HG03575 (cell line): ENCODE measurements around the gene FBLN2.

Experiments used
- ATAC-seq: cut with Tn5 transposase; IDR thresholded peaks from one replicate; pipeline ENCODE4 v1.9.1; 2021; ENCODE audit not compliant: unreplicated experiment, insufficient number of reproducible peaks, low FRiP score; ENCODE audit errors: extremely low read depth

FBLN2 gene

DNA sequence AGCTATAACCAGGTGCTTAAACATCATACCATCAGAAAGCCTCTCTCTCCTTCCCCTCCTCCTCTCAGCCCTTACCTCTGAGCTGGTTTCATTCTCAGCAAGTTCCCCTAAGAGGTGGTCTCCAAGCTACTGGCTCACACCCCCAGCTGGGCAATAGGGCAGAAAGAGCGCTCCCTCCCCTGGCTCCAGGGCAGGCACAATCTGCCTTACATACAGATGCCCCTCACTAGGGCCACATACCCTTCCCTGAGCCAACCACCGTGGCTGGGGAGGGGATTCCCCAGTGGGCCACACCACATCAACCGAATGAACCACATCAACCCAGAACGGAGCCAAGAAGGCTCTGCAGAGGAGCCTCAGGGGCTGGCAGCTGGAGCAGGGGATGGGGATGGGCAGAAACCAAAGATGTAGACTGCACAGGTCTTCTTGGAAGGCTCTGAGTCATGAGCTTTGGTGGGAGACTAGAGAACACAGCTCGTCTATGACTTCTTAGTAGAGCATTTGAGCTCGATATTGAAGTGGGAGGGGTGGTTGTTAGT lies 4.6 kb upstream of the FBLN2 start:
- no peak for ATAC-seq

DNA sequence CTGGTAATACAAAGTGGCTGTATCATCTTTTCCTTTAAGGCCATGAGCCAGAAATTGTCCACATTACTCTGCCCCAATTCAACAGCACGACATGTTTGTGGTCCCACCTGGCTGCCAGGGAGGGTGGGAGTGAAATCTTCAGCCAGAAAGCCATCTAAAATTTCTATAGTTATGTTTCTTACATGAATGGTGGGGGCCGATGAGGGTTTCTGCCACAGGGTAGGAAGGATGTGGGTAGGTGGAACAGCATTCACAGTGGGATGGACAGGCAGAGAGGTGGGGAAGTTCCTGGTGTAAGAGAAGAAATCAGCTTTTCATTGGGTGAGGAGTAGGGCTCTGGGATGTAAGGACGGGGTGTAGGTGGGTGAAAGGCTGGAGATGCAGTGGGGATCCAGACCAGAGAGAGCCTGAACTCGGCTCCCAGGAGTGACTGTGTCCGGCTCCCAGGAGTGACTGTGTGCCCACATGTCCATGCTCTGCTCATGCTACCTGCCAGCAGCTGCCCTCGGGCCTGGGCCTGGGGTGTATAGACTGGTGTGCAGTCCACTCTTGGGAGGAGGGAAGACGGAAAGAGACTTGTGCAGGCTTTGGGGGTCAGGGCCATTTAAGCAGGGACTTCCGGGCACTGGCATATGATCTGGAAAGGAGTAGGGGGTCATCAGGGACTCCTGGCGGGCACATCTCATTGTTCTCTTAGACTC lies 3.8 kb upstream of the FBLN2 start:
- ATAC-seq = no peak

DNA sequence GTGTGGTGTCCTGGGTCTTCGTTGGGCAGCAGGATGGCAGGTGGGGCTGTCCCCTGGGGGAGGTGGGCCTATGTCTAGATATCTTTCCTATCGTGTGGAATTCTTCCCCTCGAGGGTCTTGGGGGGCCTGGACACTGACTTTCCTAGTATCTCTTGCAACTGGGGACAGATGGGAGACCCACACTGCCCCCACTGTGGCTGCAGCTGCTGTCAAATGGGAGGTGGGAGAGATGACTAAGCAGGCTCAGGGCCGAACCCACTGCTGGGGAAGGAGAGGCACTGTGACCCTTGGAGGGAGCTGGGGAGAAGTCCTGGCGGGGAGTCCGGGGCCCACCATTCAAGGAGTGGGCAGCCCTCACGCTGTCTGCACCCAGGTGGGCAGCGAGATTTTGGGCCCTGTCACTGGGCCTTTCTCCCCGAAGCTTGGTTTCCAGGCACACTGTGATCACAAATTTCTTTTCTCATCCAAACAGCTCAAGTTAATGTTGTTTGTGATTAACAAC lies 2.9 kb upstream of the FBLN2 start:
- no peak for ATAC-seq

DNA sequence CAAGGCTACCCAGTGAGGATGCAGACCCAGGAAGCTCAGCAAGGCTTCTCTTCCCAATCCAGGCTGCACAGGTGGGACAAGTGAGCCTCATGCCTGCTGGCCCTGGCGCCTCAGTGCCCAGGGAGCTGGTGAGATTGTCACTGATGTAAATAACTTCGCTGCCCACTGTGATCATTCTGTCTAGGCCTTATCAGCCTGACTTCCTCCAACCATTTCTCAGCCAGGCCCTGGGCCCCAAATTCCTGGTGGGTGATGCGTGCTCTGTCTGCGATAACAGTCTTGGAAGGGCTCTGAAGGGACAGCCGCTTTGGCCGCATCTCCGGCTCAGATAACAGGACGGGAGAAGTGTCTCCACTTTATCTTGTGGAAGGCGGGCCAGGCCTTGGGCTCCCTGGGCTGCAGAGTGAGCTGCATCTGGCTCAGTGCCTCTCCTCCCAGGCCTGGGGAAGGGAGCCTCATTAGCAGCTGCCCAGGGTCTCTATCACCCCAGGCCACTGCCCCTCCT lies 2.2 kb upstream of the FBLN2 start:
- no peak for ATAC-seq

DNA sequence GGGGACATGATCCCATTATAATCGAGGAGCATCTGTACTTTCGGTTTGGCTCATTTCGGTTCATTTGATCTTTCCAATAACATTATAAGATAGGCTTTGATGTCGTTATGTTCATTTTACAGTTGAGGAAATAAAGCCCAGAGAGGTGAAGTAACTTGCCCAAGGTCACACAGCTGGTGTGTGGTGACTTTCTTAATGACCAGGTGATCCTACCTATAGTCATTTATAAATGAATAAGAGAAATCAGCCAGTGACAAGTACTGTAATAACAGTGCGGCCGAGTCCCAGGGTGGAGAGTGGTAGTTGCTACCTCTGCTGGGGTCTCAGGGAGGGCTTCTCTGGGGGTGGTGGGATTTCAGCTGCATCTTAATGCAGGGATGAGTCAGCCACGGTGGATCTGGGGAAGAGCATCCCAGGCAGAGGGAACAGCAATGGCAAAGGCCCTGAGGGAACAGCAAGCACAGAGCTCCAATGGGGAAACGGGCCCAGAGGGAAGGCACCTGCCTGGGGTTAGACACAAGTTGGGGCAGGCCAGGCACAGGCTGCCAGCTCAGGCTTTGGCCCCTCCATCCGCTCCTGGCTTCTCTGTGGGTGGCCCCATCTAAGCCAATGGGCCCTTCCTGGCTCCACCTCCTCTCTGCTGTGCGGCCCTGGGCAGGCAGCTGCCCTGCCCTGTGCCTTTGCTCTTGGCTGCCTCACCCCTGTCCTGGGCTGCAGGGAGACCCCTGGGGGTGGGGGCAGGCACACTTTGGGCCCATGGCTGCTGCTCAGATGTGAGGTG lies 1.1 kb upstream of the FBLN2 start:
- no peak for ATAC-seq

DNA sequence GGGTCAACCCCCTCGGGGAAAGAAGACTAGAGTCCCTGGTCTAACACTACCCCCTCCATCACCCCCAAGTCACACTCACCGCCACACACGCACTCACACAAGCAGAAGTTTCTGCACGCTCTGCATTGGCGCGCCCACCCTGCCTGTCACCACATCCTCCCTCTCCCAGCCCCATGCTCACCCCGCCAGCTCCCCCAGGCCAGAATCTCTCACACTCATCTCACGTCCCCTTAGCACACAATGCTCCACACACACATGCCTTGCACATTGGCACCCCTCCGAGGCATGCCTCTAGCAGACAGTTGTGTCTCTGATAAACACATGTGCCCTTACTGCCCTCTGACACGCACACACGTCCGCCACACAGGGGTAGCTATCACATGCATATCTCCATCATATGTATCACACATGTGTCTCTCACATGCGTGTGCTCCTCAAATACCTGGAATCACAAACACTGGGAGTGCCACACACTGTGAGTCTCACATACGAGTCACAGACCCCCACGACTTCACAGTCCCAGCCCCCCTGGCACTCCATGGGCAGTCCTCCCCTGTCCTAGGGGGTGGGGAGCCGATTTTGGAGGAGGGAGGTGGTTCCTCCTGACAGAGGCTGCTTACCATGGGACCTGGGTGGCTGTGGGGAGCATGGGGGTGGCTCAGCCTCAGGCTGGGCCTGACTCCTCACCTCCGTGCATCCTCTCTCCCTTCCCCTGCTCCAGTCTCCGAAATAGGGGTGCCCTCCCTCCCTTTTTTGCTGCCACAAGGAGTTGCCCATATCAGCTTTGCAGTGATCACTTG lies 898 bp downstream of the FBLN2 start:
- ATAC-seq = no peak

DNA sequence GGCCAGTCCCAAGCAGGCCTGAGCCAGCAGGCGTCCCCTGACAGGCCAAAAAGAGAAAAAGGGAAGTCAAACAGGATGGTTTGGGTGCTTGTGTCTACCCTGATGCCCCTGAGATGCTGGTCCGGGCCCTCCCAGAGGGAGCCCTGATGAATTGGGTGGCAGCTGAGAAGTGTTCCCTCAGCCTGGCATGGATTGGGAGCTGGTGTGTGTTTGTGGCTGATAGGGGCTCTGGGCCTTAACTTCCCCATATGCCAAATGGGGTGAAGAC lies 1.4 kb downstream of the FBLN2 start:
- no peak for ATAC-seq

DNA sequence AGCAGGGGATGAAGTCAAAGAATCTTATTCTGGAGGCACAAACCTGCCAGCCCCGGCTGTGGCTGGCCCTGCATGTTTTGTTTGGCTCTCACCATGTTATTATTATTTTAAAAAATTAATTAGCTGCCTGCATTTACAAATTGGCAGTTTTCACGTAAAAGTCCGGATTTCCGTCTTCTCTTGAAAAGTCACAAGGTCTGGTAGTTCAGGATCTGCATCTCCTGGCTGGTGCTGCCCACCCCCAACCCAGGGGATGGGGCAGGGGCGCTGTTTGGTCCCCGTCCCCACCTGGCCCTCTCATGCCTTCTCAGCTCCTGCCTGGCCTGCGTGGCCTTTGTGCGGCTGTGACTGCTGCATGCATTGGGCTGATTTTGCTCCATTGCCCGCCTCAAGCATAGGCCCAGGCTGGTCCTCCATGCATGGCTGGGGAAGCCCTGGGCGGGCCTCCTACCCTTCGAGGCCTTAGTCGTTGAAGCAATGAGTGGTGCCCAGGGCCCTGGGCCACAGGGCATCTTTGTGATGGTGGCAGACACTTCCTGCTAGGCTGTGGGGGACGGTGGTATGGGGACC lies 2.0 kb downstream of the FBLN2 start:
- no peak for ATAC-seq

DNA sequence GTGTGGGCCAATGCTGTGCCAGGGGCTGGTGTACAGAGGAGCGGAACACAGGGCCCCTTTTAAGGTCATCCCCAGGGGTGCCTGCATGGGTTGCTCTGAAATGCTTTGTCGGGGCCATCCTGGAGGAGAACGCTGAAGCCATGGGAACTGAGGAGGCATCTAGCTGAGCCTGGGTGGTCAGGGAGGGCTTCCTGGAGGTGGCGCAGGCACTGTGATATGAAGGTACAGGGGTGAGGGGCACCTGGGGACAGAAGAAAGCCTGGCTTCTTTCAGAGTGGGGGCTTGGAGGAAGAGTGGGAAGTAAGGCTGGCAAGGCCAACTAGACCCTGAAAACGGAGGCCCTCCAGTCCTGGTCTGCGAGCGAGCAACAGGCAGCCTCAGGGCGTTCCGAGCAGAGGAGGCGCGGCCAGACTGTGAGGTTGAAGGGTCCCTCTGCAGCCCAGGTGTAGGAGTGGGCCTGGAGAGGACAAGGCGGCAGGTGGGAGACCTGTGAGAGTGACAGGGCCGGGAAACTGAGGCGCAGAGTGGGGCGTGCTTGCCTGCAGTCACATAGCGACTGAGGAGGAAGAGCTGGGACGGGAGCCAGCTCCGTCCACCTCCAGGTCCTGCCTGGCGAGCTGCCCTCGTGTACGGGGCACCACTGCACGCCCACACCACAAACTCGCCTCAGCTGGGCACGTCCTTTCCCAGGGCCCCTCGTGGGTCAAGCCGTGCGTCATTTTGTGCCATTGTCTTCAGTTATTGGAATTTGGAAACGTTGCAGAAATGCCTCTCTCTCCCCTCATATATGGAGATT lies 4.1 kb downstream of the FBLN2 start:
- ATAC-seq = no peak

DNA sequence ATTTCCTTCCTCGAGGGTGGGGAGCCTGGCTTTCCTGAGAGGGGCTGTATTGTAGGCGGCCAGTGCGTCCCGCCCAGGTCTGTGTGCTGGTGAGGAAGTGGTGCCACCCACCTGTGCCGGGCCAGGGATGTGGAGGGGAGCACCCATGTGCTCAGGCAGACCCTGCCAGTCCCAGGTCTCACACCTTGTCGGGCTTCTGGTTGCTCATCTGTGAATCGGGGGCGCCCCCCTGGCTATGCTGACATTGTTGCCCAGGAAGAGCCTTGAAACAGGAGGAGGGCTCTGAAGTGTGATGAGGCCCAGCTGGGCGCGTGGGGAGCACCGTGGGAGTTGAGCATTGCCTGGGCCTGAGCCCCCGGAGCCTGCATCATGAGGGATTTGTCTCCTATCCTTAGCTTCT lies 4.8 kb downstream of the FBLN2 start:
- ATAC-seq = no peak

DNA sequence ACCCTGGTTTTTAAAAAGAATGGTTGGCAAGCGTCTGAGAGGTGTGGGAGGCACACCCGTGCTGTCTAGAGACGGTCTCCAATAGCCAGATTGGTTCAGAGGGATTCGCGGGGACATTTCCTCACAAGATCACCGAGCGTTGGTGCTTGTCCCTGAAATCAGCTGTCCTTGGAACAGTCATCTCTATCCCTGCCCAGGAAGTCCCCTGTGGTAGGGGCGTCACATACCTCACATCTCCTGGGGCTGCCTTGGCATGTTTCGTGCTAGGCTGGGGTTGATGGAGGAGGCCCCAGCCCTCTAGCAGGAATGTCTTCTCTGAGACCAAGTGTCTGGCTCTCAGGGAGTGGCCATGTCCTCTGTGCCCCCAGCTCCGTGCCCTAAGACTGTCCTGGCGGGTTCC lies 6.8 kb downstream of the FBLN2 start:
- no peak for ATAC-seq

DNA sequence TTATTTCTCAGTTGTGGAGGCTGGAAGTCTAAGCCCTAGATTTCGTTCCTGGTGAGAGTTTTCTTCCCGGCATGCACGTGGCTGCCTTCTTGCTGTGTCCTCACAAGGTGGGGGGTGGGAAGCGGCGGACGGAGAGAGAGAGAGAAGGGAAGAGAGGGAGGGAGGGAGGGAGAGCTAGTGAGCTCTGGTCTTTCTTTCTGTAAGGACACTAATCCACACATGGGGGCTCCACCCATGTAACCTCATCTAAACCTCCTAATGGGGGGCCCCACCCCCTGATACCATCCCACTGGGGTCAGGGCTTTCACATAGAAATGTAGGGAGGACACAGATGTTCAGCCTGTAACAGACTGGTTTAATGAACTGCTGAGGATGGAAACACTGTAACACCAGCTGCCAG lies 7.3 kb downstream of the FBLN2 start:
- ATAC-seq = no peak

DNA sequence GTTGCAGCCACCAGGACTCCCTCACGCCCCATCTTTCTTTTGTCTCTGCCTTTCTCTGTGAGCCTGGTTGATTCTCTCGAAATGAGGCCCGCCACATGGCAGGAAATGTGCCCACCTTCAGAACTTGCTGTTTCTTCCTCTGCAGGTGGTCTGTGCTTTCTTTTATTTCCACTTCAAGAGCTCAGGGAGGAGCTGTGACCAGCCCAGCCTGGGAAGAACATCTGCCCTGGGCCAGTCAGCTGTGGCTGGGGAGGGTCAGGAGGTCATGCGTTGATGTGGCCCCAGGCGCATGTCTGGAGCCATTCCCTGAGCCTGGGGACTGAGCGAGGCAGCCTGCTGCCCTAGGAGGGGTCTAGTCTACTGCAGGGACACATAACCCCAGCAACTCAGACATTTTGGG lies 8.0 kb downstream of the FBLN2 start:
- ATAC-seq = no peak

DNA sequence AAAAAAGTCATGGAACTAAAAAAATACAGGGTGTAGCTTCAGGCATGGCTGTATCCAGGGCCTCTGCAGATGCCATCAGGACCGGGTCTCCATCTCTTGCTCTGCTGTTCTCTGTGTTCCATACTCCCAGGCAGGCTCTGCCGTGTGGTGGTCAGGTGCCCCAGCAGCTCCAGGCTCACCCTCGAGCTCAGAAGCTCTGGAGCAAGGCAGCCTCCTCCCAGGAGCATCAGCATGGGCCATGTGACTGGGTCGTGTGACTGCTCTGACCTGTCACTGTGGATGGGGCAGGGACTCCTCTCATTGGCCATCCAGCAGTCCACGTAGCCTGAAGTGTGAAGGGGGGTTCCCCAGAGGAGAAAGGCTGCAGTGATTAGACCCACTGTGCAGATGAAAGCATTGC lies 8.5 kb downstream of the FBLN2 start:
- ATAC-seq = no peak

DNA sequence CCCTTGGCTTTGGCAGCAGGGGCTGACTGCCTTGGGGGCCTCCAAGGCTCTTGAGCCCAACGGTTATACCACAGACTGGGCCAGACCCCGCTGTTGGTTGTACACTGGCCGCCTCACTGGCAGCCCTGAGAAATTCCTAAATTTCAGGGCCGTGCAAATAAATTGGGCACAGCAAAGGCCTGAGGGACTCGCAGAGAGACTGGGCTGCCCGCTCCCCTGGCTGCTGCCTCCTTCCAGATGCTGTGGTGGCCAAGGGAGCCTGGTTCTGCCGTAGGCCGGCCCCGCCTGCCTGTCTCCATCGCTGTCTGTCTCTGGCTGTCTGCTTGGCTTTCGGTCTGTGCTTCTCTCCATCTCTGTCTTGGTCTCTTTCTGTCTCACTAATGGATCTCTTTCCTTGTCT lies 9.0 kb downstream of the FBLN2 start:
- ATAC-seq = no peak

DNA sequence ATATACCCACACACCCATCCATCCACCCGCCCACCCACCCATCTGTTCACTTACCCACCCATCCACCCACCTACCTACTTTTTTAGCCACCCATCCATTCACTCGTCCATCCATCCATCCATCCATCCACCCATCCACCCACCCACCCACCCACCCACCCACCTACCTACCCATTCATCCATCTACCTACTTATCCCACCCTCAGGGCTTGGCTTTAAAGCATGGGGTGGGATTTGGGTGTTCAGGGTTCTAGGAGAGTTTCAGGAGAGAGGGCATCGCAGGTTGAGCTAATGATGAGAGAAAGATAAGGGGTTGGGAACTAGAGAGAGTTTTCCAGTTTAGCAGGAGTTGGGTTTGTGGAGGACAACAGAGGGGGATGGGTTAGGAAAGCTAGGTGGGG lies 9.7 kb downstream of the FBLN2 start:
- no peak for ATAC-seq

DNA sequence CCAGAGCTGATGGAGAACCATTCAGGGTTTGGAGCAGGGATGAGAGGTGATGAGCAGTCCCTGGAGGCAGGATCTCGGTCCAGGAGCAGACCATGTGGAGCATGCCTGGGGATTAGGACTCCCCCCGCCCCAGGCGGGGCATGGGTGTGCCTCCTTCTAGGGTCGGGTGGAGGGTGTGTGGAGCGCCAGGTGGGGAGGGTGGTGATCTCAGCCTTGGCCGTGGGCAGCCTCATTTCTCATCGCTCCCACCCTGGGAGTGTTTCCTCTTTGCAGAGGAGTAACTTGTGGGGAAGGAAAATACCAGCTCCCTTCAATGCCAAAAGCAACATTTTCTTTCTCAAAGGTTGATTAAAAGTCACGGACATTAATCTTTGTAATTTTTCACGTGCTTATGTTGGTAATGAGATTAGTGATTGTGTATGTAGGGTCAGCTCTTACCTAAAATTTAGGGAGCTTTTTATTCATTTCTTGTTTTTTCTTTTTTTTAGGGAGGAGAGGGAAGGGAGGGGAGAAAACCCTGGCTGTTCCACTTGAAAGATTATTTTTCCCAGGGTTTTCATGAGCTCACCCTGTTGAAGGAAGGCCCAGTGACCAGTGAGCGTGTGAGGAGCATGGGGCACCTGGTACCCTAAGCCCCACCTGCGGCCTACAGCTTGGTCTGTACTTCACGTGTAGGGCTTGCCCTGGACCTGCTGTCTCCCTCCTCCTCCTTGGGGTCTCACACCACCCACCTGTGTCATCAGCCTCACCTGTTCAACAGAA lies 11.0 kb downstream of the FBLN2 start:
- no peak for ATAC-seq

DNA sequence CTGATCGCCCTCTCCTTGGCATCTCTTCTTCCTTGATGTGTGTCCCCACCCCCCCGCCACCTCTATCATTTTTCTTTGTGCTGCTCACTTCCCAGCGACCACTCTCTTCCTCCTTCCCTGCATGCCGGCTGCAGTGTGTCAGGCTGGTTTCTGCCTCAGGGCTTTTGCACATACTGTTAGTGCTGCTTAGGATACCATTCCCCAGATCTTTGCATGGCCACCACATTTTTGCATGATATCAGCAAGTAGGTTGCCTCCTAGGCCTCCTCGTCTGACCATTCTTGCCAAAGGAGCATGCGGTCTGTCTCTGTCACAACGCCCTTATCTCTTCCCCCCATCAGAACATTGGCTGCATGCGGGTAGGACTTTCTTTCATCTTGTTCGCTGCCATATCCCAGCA lies 12.5 kb downstream of the FBLN2 start:
- no peak for ATAC-seq
